HG03135 (cell line): ENCODE results near the gene ROPN1.
"Not testable (repeated sequence)": the region's sequence is repeated elsewhere in the genome, so short reads cannot be mapped to it uniquely, and the experiment has no call there.

Source experiments
- ATAC-seq: cut with Tn5 transposase; IDR thresholded peaks from one replicate; pipeline ENCODE4 v1.9.1; 2021; ENCODE audit warnings: mild to moderate bottlenecking, moderate library complexity; ENCODE audit not compliant: unreplicated experiment

ROPN1 gene

DNA sequence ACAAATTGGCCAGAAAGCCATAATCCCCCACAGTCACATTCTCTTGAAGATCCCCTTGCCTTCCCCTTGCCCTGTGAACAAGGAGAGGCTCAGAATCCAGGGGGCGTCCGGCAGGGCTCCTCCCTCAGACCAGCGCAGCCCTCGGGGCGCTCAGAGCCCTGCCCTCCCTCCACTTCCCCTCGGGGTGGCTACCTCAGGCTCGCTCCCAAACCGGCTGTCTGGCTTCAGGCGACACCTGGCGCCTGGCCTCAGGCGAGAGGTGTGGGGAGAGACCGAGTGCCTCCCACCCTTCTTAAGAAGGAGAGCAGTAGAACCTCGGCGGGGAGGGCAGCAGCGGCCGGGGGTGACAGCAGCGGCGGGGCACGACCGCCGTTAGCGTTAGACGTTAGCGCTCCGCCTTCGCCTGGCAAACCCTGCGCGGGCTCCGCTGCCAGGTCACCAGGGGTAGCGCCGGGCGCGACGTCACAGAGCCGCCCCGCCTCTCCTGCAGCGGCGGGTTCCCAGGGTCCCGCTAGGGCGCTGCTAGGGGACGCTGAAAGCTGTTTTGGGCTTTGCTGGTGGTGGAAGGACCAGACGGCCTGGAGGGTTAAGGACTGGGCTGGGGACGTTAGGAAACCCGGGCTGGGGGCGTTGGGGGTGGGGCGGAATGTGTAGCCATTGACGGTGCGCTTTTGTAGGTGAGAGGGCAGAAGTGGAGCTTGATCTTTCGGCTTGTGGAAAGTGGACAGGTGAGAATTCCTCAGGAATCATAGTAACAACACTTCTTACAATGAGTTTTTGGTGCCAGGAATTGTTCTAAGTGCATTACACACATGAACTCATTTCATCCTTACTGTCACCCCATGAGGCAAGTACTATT lies at the start of gene ROPN1:
Gene ROPN1, minus strand, starts transcription at position 395 of the 859 bp plus-strand sequence. CDS start 11,643 bp downstream, outside the sequence.
- ATAC-seq = not testable (repeated sequence)

DNA sequence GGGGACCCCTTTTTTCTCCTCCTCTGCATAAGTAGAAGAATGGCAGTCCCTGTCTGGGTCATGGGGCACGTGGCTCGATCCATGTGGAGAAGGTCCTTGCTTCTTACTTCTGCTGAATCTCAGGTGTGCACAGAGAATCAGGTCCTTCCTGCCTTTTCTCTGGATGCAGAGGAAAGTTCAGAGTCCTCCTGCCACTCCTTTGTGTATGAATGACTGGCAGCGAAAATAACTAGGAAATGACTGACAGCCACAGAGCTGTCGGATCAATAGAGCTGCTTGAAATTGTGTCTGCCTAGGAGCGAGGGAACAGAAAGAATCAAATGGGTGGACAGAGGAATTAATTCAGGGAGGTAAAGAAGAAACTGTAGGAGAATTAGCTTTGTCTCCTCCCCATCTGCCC lies 49.6 kb upstream of the ROPN1 start:
- no peak for ATAC-seq

DNA sequence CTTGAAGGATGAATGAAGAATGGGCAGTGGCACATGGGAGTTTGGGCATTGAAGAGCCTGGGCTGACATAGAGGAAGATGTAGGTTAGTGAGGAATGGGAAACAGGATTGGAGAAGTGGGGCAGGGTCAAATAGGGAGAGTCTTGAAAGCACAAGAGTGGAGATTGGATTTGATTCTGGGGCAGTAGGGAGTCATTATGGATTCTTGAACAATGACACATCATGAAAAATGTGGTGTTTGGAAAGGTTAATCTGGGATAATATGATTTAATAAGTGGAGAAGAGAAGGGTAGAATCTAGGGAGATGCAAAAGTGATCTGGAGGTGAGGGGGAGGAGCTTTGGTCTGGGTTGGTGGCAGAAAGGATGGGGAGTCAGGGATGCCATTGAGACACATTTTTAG lies 45.4 kb upstream of the ROPN1 start:
- ATAC-seq = no peak

DNA sequence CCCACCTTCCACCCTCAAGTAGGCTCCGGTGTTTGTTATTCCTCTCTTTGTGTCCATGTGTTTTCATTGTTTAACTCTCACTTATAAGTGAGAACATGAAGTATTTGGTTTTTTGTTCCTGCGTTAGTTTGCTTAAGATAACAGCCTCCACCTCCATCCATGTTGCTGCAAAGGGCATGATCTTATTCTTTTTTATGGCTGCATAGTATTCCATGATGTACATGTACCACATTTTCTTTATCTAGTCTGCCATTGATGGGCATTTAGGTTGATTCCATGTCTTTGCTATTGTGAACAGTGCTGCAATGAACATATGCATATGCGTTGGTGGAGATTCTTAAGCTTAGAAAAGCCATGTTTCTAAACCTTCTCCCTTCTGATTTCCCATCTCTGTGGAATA lies 44.3 kb upstream of the ROPN1 start:
- ATAC-seq = not testable (repeated sequence)

DNA sequence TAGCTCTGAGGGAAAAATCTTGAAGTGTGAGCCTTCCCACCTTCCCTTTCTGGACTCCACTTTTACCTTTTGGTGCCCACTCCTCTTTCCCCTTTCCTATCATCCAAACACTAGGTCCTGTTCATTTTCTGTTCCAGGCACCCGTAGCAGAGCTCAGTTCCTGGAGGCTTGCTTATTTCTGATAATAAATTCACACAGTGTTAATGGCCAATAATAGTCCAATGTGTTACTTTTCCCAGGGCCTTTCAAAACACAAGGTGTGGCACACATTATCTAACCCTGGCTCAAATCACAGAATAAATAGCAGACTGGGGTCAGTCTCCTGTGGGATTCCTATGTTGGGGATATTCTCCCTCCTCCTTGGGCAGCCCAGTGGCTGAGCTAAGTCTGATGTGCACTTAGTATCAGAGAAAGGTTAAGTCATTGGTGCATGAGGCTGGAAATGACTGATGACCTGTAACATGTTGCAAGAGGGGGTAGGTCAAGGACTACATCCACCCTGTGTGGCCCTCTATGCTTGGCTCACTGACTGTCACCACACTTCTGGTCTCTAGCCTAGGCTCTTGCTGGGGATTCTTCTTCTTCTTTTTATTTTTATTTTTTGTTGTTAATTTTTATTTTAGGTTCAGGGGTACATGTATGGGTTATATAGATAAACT lies 43.7 kb upstream of the ROPN1 start:
- no peak for ATAC-seq

DNA sequence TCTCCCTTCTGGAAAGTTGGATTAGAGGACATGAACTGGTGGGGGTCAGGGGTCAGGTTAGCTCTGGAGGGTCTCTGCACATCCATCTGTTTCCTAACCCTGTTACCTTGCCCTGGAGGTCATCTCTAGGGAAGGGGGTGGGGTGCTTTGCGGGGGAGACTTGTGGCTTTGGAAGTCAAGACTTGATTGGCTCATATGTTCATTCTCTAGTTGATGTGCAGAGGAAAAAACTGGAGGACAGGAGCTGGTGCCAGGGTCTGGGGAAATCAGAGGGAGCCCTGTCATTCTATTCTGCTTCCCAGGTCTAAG lies 42.9 kb upstream of the ROPN1 start:
- no peak for ATAC-seq

DNA sequence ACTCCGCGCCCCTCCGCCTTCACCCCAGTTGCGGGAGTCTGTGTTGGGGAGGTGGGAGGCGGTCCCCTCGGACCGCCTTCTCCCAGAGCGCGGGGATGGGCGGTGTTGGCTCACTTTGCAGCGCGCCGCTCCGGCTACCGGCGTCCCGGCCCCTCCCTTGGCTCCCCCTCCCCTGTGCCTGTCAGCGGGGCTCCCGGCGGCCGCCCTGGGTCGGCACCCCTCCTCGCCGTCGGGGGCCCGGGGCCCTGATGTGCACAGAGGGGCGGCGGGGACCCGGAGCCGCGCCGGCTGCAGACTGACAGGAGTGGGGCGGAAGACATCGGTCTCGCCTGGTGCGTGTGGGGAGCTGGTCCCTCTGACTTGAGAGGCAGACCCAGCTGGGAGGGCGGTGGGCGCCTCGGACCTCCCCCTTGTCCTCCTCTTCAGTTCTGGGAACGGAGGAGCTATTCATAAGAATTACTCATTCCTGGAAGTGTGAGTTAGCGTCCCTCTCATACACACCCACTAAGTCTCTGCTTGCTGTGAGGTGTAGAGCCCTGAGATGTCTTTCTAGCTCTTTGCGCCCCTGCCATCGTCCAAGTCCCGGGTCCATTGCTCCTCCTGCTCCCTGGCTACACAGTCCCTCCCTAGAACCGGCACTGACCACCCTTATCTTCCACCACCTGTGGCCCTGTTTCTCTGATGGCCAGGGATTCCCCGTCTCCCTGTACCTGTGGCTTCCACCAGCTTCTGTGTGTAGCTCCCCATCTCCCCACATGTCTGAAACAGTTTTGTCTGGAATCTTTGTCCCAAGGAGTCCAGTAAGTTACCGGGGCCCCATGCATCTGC lies 42.3 kb upstream of the ROPN1 start:
- ATAC-seq = no peak

DNA sequence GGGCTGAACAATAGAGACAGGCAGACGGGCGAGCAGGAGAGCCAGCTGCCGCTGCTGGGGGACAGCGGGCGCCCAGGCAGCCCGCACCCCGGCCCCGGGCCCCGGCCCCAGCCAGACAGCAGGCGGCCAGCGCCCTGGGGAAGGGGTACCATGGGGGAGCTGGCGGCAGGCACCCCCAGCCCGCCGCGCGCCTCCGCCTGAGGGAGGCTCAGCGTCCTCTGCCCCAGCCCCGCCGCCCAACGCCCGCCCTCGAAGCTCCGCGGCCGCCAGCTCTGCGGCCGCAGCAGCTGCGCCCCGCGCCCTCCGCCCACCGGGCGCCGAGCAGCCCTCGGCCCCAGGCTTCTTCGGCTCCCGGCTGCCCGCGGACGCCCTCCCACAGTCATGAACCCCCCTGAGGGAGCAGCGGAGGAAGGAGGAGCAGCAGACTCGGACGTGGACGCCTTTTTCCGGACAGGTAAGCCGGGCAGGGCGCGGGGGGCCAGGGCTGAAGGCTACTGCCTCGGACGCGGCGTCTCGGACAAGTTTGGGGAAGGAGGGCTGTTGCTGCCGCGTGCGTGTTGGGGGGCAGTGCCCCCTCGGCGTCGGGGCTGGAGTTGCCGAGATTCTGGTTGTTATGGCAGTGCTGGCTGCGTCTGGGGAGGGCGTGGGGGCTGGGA lies 41.6 kb upstream of the ROPN1 start, which contains the start of gene KALRN:
Gene KALRN, plus strand, starts transcription at position 10 of the 656 bp plus-strand sequence.
- no peak for ATAC-seq

DNA sequence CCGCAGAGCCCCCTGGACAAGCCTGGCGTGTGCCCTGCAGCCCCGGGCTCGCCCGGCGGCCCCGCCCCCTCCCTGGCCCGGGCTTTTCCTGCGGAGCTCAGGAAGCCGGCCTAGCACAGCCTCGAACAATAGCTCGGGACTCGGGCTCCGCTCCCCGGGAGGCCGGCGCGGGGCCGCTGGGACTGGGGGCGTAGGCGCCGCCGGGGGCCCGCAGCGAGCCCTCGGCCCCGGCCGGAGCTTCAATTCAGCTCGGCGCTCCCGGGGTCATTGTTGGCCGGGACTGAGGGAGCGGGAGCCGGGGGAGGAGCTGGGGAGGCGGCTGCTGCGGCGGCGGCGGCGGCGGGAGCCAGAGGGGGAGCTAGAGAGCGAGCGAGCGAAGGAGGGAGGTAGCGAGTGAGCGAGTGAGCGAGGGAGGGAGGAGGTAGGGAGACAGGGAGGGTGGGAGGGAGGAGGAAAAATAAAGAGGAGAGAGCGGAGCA lies 41.0 kb upstream of the ROPN1 start:
- peak; percentile 92 for ATAC-seq

DNA sequence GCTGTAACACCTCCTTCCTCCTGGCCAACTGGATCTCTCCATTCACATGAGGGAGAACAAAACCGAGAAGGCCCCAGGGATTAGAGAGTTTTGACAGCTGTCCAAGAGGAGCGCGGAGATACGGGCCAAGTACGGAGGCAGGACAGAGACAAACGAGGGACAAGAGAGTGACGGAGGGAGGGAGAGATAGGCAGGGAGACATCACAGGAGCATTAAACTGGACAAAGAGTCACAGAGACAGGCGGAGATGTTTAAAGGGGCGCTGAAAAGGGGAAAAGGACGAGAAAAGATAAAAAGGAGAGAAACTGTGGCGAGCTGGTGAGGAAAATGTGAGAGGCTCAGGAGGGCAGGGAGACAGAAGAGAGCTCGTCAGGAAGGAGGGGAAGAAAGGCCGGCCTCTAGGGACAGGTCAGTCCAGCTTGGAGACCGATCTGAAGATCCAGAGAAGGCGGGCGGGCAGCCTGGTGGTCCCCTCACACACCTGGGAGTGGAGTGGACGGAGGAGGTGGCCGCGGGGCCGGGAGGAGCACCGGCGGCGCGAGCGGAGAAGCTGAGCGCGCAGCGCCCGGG lies 40.5 kb upstream of the ROPN1 start:
- ATAC-seq = no peak

DNA sequence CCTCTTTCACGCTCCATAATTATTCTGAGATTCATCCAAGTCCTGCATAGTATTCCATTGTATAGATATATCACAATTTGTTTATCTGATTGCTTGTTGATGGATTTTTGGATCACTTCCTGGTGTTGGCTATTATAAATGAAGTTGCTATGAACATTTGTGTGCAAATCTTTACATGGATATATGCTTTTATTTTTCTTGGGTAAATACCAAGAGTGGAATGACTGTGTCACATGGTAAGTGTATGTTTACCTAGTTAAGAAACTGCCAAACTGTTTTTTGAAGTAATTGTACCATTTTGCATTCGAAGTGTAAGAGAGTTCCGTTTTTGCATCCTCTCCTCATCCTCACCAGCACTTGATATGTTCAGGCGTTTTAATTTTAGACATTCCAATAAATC lies 34.6 kb upstream of the ROPN1 start:
- no peak for ATAC-seq

DNA sequence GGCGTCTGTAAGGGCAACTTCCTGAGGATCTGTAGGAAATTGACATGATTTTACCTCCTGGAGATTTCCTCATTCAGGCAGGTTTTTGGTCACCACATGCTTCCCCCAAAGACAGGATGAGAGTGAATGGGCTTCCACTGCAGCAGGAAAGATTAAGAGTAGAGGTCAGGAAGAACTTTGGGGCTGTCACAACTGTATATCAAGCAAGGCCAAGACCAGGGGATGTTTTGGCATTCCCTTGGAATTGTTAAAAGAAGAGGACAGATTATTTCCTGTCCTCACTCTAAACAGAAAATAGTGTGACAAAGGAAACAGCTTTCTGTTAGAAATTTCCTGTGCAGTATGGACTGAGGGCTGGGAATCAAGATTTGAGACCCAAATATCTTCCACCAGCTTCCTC lies 31.6 kb upstream of the ROPN1 start:
- not testable (repeated sequence) for ATAC-seq

DNA sequence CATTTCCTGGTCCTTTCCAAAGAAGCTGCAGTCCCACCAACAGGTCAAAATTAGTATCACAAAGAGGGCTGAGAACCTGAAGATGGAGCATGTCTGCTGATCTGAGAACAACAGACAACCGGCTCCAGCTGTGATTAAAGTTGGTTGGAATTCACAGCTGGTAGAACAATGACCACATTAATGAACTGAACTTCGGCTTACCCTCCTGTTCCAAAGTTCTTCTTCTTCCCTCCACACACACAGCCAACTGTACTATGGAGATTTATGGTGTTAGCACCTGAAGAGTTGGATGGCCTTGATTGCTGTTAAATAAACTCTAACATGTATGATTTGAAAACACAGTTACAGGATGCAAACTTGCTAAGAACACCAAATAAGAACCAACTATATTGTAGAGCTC lies 27.4 kb upstream of the ROPN1 start:
- ATAC-seq = no peak

DNA sequence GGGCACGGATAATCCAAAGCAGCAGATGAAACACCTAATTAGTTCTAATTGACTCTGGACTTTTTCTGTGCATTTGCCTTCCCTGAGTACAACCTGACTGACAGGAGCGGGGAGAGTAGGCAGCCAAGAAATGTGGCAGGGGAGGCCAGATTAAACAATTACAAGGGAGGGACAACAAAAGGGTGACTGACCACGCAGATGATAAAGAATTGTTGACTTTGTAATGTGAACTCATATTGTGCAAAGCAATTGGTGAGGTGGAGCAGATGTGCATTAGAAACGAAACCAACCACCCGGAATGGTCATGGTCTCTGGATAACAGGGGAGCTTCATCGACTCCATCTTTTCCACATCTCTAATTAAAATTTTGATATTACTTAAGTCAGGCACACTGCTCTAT lies 25.6 kb upstream of the ROPN1 start:
- not testable (repeated sequence) for ATAC-seq

DNA sequence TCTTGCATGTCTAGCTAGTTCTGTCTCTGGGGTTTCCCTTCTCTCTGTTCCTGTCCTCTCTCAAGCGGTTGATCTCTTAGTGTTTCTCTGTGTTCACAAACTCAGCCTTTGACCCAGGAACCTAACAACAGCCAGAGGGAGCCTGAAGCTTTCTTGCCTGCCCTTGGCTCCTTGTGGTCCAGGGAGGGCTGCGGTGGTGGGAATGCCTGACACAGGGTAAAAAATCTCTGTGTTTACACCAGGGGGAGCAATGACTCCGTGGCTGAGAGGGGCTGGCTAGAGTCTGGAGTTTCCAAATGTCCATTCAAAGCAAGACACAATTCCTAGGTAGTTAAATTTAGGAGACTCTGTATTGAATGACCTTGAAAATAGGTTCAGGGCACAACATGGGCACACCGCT lies 24.6 kb upstream of the ROPN1 start:
- not testable (repeated sequence) for ATAC-seq

DNA sequence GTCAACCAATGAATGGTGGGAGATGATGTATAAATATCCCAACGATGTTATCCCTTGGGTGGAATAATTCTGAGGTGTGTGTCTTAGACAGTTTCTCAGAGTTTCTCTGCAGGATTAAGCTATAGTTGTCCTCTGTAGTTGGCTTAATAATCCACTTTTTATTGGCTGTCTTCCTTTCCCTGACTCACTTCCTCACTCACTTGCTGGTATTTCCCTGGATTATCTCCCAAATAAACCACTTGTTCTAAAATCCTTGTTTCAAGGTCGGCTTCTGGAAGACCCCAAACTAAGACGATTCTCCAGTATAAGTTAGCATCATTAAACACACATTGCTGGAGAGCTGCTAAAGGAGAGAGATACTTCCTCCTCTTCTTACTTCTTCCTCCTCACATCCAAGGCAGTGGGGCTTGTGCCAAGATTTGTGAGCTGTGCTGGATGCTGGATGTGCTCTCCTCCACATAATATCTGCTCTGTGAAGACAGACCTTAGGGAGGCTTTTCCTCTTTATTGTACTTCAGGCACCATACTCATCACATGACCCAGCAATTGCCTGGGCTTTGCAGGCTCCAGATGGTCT lies 22.5 kb upstream of the ROPN1 start:
- ATAC-seq = no peak

DNA sequence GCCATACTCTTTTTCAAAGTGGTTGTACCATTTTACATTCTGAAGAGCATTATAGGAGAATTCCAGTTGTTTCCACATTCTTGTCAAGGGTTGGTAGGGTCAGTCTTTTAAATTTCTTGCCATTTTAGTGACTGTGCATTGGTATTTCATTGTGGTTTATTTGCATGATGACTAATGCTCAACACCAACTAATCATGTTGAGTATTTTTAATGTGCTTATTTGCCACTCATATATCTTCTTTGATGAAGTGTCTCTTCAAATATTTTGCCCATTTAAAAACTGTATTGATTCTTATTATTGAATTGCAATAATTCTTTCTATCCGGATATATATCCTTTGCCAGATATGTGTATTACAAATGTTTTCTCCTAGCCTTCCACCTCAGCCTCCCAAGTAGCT lies 16.4 kb upstream of the ROPN1 start:
- not testable (repeated sequence) for ATAC-seq

DNA sequence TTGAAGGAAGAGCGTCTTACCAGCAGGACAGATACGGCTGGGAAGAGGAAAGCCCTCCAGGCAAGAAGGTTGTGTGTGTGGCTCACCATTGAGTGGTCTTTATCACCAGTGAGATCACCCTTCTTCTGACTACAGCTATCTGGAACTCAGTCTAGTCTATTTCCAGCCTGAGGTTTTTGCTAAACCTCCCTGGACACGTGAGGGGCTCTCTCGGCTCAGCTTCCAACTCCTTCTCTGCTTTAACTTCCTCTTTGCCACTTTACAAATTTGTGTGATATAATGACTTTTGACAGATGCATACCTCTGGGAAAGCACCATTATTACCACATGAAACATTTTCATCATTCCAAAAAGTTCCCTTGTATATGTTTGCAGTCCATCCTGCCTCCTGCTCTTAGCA lies 15.3 kb upstream of the ROPN1 start:
- no peak for ATAC-seq

DNA sequence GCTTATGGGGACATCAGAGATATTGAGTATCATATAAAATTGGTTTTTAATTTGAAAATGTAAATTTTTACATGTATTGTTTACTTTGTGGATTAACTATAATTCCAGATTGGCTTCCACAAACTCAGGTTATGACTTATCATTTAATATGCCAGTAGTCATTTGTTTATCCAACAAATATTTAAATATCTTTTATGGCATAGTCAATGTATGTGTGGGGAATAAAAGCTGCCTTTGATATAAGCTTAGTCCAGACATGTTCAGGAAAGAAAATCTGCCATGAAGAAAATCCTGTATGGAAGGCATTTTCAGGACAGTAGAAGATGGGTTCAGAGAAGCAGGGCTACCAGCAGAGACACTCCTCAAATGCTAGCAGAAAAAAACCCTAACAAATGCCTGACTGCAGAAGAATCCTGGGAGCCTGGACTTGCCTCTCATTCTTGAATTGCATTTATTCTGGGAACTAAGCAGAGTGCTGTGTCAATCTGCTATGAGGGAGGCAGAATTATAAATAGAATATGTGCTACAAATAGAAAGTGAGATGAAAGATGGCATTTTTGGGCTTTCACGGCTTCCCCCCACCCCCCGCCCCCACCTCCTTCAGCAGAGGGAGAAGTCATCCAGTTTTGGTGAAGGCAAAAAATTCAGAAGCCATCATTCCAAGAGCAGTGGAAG lies 10.6 kb upstream of the ROPN1 start:
- not testable (repeated sequence) for ATAC-seq

DNA sequence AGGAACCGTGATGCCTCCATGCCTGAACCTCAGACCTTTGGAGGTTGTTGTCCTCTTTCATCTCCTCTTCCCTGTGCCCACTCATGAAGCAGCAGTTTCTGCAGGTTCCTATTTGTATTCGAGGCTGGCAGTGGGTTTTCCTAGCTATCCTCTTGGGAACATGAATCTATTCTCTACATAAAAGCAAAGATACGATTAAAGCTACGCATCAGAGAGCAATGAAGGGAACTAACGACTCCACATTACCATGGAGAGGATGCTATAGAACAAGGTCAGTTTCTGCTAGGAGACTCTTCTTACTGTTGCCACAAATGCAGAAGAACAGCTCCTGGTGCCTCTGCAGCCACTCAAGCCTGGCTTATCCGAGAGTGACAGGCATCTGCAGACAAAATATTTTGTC lies 9.4 kb upstream of the ROPN1 start:
- not testable (repeated sequence) for ATAC-seq
